Fibroblast of pulmonary artery (primary cell): ENCODE data around the gene DONSON.

Experiments used
- DNase-seq: peaks from one replicate; pipeline ENCODE4 v3.0.0-alpha.2; 2010; ENCODE audit warnings: low read depth
- H3K4me3 ChIP-seq: replicated peaks from 2 replicates; pipeline ENCODE4 v1.5.1; 2011; ENCODE audit warnings: low read depth, mild to moderate bottlenecking, control low read depth, low read length, moderate library complexity
- CTCF ChIP-seq: IDR thresholded peaks from 2 replicates; pipeline ENCODE4 v1.5.1; 2011; ENCODE audit warnings: mild to moderate bottlenecking, control low read depth, low read length, inconsistent platforms; ENCODE audit errors: missing control alignments

DONSON gene

GRCh38 chr21:33537212-33537611 is 51.3 kb downstream of the DONSON start:
- TF ChIP-seq CTCF: no peak
- DNase-seq: no peak
- no peak overlapping the region for H3K4me3 ChIP-seq

- TF ChIP-seq CTCF: no peak
- no peak overlapping the region for H3K4me3 ChIP-seq
- DNase-seq: no peak
Observed at GRCh38 chr21:33531007-33531406, 57.5 kb downstream of the DONSON start.
